HepG2 (cell line): Measurements from ENCODE around the gene AKIP1. TPM values are rescaled to one million over a fixed set of nuclear protein-coding genes. Genes with fewer than 3 reads are reported as not detected.
A peak's percentile ranks its signal among the peaks of the same experiment; 100 is the strongest.

ENCODE experiments used
- BRF2 ChIP-seq: sonication (generic); formaldehyde crosslinking; IDR thresholded peaks from 2 replicates; pipeline ENCODE4 v1.8.1; 2022; ENCODE audit warnings: mild to moderate bottlenecking, missing genetic modification reagents
- CHCHD3 ChIP-seq: sonication (generic); formaldehyde crosslinking; IDR thresholded peaks from 2 replicates; pipeline ENCODE4 v1.8.0; 2022; ENCODE audit warnings: mild to moderate bottlenecking, missing genetic modification reagents, moderate library complexity
- FOSL2 ChIP-seq: sonication (generic); formaldehyde crosslinking; IDR thresholded peaks from 2 replicates; pipeline ENCODE4 v1.4.0; 2020; ENCODE audit warnings: missing genetic modification reagents
- FOXJ3 ChIP-seq: sonication (generic); formaldehyde crosslinking; IDR thresholded peaks from 2 replicates; pipeline ENCODE4 v1.4.0; 2020; ENCODE audit warnings: missing genetic modification reagents, mild to moderate bottlenecking, borderline replicate concordance
- JUND ChIP-seq: sonication (generic); formaldehyde crosslinking; IDR thresholded peaks from 2 replicates; pipeline ENCODE4 v1.8.0; 2022; ENCODE audit warnings: mild to moderate bottlenecking, missing genetic modification reagents
- KMT2B ChIP-seq: IDR thresholded peaks from 2 replicates; pipeline ENCODE4 v1.6.1; 2016; ENCODE audit warnings: missing genetic modification reagents, missing compliant biosample characterization
- NBN ChIP-seq: fragments of 450-650 bp; conservative IDR thresholded peaks from 2 replicates; pipeline ENCODE4 v1.6.1; 2017
- NCOA2 ChIP-seq: sonication (generic); formaldehyde crosslinking; IDR thresholded peaks from 2 replicates; pipeline ENCODE4 v1.8.0; 2022; ENCODE audit warnings: inconsistent platforms
- NFIC ChIP-seq: IDR thresholded peaks from 2 replicates; pipeline ENCODE4 v1.6.1; 2012; ENCODE audit warnings: mild to moderate bottlenecking, low read length, inconsistent platforms
- NFKBIZ ChIP-seq: IDR thresholded peaks from 2 replicates; pipeline ENCODE4 v1.6.1; 2018; ENCODE audit warnings: missing genetic modification reagents, missing compliant biosample characterization
- PTBP1 ChIP-seq: fragments of 200-400 bp; formaldehyde crosslinking; IDR thresholded peaks from 2 replicates; pipeline ENCODE4 v1.6.1; 2018; ENCODE audit warnings: low read length, low read depth; ENCODE audit not compliant: poor library complexity, severe bottlenecking
- SP5 ChIP-seq: IDR thresholded peaks from 2 replicates; pipeline ENCODE4 v1.6.1; 2016; ENCODE audit warnings: low read depth, borderline replicate concordance
- ZBTB26 ChIP-seq: IDR thresholded peaks from 2 replicates; pipeline ENCODE4 v1.6.1; 2016; ENCODE audit warnings: missing compliant biosample characterization, missing genetic modification reagents, borderline replicate concordance
- ZBTB43 ChIP-seq: sonication (generic); formaldehyde crosslinking; conservative IDR thresholded peaks from 2 replicates; pipeline ENCODE4 v1.4.0; 2020; ENCODE audit warnings: missing genetic modification reagents
- ZNF343 ChIP-seq: sonication (generic); formaldehyde crosslinking; IDR thresholded peaks from 2 replicates; pipeline ENCODE4 v1.4.0; 2020; ENCODE audit warnings: mild to moderate bottlenecking, missing genetic modification reagents
- ZNF510 ChIP-seq: sonication (generic); formaldehyde crosslinking; IDR thresholded peaks from 2 replicates; pipeline ENCODE4 v1.4.0; 2020; ENCODE audit warnings: low read depth, mild to moderate bottlenecking, missing genetic modification reagents
- ZNF558 ChIP-seq: sonication (generic); formaldehyde crosslinking; IDR thresholded peaks from 2 replicates; pipeline ENCODE4 v1.9.0; 2022; ENCODE audit warnings: mild to moderate bottlenecking, missing genetic modification reagents, borderline replicate concordance
- ZNF619 ChIP-seq: sonication (generic); formaldehyde crosslinking; IDR thresholded peaks from 2 replicates; pipeline ENCODE4 v1.4.0; 2020; ENCODE audit warnings: mild to moderate bottlenecking, missing genetic modification reagents
- ZNF709 ChIP-seq: sonication (generic); formaldehyde crosslinking; IDR thresholded peaks from 2 replicates; pipeline ENCODE4 v1.5.0; 2020; ENCODE audit warnings: mild to moderate bottlenecking, missing genetic modification reagents
- ZNF773 ChIP-seq: sonication (generic); formaldehyde crosslinking; IDR thresholded peaks from 2 replicates; pipeline ENCODE4 v1.4.0; 2020; ENCODE audit warnings: missing genetic modification reagents, borderline replicate concordance
- polyA plus RNA-seq, 8 experiments: library from polyadenylated mRNA; depleted of rRNA in 3 of 8; stranded (reverse) in 7 of 8; unstranded in 1 of 8; fragments of >200 nt; fragmentation: Illumina TruSeq in 4 of 8; extraction: Trizol in 4 of 8; gene quantifications; 2 replicates each; pipeline versions ENCODE4 v1.2.1 to v1.2.3, GENCODE V29; 2011 to 2016; ENCODE audit warnings: low read depth in 4 of 8, missing spikeins in 1 of 8, mixed read lengths in 1 of 8; ENCODE audit not compliant: insufficient read depth in 1 of 8
- total RNA-seq, 5 experiments: library from RNA; depleted of rRNA; stranded (reverse); fragments of >200 nt; fragmentation: Illumina TruSeq; extraction: Trizol; gene quantifications; 2 replicates each; pipeline ENCODE4 v1.2.3, GENCODE V29; 2016; ENCODE audit warnings: low read depth in 1 of 5
- TF ChIP-seq, protein P1 (sequence below): sonication (generic); formaldehyde crosslinking; IDR thresholded peaks from 2 replicates; pipeline ENCODE4 v1.8.0; 2022; ENCODE audit warnings: missing genetic modification reagents, mild to moderate bottlenecking, moderate library complexity, borderline replicate concordance
- TF ChIP-seq, protein P2 (sequence below): sonication (generic); IDR thresholded peaks from 2 replicates; pipeline ENCODE4 v1.6.1; 2016; ENCODE audit warnings: low read depth, borderline replicate concordance
- TF ChIP-seq, protein P3 (sequence below): sonication (generic); formaldehyde crosslinking; IDR thresholded peaks from 2 replicates; pipeline ENCODE4 v1.5.1; 2020; ENCODE audit warnings: missing genetic modification reagents, mild to moderate bottlenecking, borderline replicate concordance

The AKIP1 gene
- total and polyA plus RNA-seq, 2 of the 13 experiments (the other 11 are each of a cell fraction or from before 2014, with no cell fraction given), result 10.0 to 20.3 TPM

GRCh38 chr11:8911029-8911823, at the start of gene AKIP1 (continued):
- TF ChIP-seq BRF2 (CRISPR knock-in tag) (no peak), ZNF773 (no peak), CHCHD3 (CRISPR knock-in tag) (no peak; the same call in 1 of the 2 replicates), FOSL2 (CRISPR knock-in tag) (0 out of 2 replicates have a peak, but pooled peaks have one; percentile 3), SP5 (CRISPR knock-in tag) (peak; percentile 32; the same call in 1 of the 2 replicates), NBN (no peak), ZBTB26 (CRISPR knock-in tag) (no peak; the same call in 1 of the 2 replicates), FOXJ3 (no peak), NFKBIZ (no peak), NCOA2 (CRISPR knock-in tag) (no peak), PTBP1 (peak; percentile 35), KMT2B (CRISPR knock-in tag) (peak; percentile 43; the same call in 1 of the 2 replicates), ZNF343 (no peak), NFIC (no peak), ZNF558 (CRISPR knock-in tag) (no peak), ZNF510 (CRISPR knock-in tag) (no peak), ZNF709 (CRISPR knock-in tag) (no peak), JUND (no peak), ZNF619 (no peak), ZBTB43 (CRISPR knock-in tag) (no peak)
- TF ChIP-seq, protein P1, sequence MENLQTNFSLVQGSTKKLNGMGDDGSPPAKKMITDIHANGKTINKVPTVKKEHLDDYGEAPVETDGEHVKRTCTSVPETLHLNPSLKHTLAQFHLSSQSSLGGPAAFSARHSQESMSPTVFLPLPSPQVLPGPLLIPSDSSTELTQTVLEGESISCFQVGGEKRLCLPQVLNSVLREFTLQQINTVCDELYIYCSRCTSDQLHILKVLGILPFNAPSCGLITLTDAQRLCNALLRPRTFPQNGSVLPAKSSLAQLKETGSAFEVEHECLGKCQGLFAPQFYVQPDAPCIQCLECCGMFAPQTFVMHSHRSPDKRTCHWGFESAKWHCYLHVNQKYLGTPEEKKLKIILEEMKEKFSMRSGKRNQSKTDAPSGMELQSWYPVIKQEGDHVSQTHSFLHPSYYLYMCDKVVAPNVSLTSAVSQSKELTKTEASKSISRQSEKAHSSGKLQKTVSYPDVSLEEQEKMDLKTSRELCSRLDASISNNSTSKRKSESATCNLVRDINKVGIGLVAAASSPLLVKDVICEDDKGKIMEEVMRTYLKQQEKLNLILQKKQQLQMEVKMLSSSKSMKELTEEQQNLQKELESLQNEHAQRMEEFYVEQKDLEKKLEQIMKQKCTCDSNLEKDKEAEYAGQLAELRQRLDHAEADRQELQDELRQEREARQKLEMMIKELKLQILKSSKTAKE (CRISPR knock-in tag), result no peak
- TF ChIP-seq, protein P2, sequence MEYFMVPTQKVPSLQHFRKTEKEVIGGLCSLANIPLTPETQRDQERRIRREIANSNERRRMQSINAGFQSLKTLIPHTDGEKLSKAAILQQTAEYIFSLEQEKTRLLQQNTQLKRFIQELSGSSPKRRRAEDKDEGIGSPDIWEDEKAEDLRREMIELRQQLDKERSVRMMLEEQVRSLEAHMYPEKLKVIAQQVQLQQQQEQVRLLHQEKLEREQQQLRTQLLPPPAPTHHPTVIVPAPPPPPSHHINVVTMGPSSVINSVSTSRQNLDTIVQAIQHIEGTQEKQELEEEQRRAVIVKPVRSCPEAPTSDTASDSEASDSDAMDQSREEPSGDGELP, result peak; percentile 70; the same call in 1 of the 2 replicates
- TF ChIP-seq, protein P3, sequence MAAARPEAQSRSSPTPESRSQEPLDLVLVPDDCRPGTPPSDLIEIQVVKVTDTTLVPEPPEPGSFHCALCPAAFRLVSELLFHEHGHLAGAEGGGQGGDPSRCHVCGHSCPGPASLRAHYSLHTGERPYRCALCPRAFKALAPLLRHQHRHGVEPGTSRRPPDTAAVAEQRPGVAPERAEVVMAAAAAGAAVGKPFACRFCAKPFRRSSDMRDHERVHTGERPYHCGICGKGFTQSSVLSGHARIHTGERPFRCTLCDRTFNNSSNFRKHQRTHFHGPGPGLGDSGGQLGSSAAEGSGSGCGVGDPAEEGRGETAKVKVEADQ, result peak; percentile 64; the same call in 1 of the 2 replicates
